ENCODE measurements around the gene KCNN1.

DNA sequence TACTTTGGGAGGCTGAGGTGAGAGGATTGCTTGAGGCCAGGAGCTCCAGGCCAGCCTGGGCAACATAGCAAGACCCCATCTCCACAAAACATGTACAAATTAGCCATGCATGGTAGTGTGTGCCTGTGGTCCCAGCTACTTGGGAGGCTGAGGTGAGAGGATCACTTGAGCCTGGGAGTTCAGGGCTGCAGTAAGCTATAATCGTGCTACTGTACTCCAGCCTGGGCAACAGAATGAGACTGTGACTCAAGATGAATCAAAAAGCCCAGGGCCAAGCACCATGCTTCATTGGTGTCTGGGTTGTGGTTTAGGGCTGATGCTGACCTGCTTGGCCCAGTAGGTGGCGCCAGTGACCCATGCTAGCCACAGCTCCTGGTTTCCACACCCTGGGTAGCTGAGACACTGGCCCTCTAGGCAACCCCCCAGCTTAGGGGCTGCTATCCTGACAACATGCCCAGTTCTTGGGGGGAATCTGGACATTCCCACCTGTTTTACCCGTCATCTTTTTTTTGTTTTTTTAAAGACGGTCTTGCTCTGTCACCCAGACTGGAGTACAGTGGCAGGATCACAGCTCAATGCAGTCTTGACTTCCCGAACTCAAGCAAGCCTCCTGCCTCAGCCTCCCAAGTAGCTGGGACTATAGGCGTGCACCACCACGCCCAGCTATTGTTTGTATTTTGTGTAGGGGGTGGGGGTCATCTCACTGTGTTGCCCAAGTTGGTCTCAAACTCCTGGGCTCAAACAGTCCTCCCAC lies 28.6 kb upstream of the KCNN1 start:
- TF ChIP-seq HMGXB4 (CRISPR knock-in tag; IDR thresholded peaks at IDR 0.05; ENCODE audit: borderline replicate concordance in 1 of 2, low read depth in 1 of 2) = no peak
- no peak; the same call in 1 of the 2 replicates for TF ChIP-seq MYC (CRISPR knock-in tag; IDR thresholded peaks at IDR 0.05; ENCODE audit: borderline replicate concordance)
- no peak for TF ChIP-seq ARNTL (CRISPR knock-in tag; IDR thresholded peaks at IDR 0.05)
- TF ChIP-seq POLR2AphosphoS2 (IDR thresholded peaks at IDR 0.05; ENCODE audit: low read depth, low read length) = no peak
- no peak for TF ChIP-seq CBX2 (IDR thresholded peaks at IDR 0.05; ENCODE audit: low read depth, low read length)
- TF ChIP-seq CBX2 (CRISPR knock-in tag; IDR thresholded peaks at IDR 0.05; ENCODE audit: low read depth) = no peak
- TF ChIP-seq HNF4G (IDR thresholded peaks at IDR 0.05; ENCODE audit: borderline replicate concordance, low read depth, low read length) = no peak
- TF ChIP-seq HNF4G (CRISPR knock-in tag; IDR thresholded peaks at IDR 0.05; ENCODE audit: borderline replicate concordance, low read depth) = no peak
- TF ChIP-seq POLR2A (IDR thresholded peaks at IDR 0.05; ENCODE audit: insufficient read depth in 1 of 2, low read depth in 2 of 2, low read length in 2 of 2) = no peak
